ENCODE results near the gene GJD3.
A peak's percentile ranks its signal among the peaks of the same experiment; 100 is the strongest.
"Not testable (repeated sequence)": the region's sequence is repeated elsewhere in the genome, so short reads cannot be mapped to it uniquely, and the experiment has no call there.

The GJD3 gene

DNA sequence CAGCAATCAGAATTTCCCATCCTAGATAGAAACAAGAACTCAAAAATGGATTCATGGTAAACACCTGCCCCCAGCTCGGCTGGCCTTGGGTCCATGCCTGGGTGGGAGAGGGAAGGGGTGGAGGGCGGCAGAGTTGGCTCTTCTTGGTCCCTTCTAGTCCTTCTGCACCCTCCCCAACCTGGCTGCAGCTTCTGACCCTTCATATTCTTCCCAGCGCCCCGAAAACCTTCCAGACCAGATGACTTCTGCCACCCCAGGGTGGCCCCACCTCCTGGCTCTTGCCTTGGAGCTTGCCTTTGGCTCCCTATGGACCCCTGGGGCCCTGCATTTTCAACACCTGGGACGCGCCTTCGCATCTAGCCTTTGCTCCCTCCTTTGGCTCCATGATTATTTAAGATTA lies 5.4 kb upstream of the GJD3 start:
- Histone ChIP-seq H3K27ac (ENCODE audit: low read depth, low read length) (no peak overlapping the region), H3K4me1 (ENCODE audit: control insufficient read depth, insufficient read depth, low read length, unreplicated experiment) (peaks cover 17% of the 10 kb centered on the region), H3K79me2 (ENCODE audit: control insufficient read depth, insufficient read depth, low read length, unreplicated experiment) (no peaks in the 10 kb centered on the region), H2AFZ (ENCODE audit: low read length, unreplicated experiment) (no peak overlapping the region), H3K4me3 (ENCODE audit: low read depth, low read length) (no peak overlapping the region), H3K36me3 (ENCODE audit: insufficient read depth, low read length) (no peaks in the 10 kb centered on the region), H3K27me3 (ENCODE audit: insufficient read depth, low read length) (no peaks in the 10 kb centered on the region)

DNA sequence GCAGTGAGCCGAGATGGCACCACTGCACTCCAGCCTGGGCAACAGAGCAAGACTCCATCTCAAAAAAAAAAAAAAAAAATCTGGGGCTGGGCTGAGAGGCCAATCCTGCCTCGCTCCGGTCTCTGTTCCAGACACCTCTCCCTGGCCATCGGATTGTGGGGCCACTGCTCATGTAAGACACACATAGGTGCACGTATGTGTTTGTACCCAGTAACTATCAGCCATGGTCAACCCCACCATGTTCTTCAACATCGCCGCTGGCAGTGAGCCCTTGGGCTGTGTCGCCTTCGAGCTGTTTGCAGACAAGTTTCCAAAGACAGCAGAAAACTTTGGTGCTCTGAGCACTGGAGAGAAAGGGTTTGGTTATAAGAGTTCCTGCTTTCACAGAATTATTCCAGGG lies 3.2 kb upstream of the GJD3 start:
- not testable (repeated sequence) for H3K4me3 ChIP-seq (ENCODE audit: low read depth, low read length); H2AFZ ChIP-seq (ENCODE audit: low read length, unreplicated experiment); H3K27ac ChIP-seq (ENCODE audit: low read depth, low read length); H3K27me3 ChIP-seq (ENCODE audit: insufficient read depth, low read length); H3K79me2 ChIP-seq (ENCODE audit: control insufficient read depth, insufficient read depth, low read length, unreplicated experiment); H3K36me3 ChIP-seq (ENCODE audit: insufficient read depth, low read length)
- H3K4me1 ChIP-seq (ENCODE audit: control insufficient read depth, insufficient read depth, low read length, unreplicated experiment) = peaks cover 12% of the 10 kb centered on the region

DNA sequence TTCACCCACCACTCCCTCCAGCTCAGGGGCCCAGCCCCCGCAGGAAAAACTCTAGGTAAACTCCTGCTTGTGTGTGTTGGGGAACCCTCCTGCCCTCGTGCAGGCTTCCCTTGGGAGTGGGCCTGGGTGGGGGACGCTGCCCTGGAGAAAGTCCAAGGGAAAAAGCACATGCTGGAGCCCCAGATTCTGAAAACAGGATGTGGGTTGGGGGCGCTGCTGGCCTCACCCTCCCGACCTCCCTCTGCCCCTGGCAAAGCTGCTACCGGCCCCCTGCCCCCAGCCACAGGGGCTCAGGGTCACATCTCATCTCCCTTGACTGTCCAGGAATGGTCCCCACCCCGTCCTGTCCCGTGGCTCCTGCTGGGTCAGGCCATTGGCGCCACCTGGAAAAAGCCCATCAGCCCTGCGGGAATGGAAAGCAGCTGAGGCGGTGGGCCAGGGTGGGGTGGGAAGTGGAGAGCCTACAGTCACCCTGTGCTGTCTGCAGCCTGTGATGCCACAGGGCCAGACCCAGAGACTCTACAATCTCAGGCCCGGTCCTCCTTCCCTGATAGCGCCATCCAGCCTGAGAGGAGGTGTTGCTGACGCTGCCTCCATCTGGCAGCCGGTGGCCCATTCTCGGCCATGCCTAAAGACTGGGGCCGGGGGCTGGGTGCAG lies 2.5 kb upstream of the GJD3 start:
- no peaks in the 10 kb centered on the region for H3K36me3 ChIP-seq (ENCODE audit: insufficient read depth, low read length)
- H3K27ac ChIP-seq (ENCODE audit: low read depth, low read length) = no peak overlapping the region
- H3K4me1 ChIP-seq (ENCODE audit: control insufficient read depth, insufficient read depth, low read length, unreplicated experiment) = peaks cover 6% of the 10 kb centered on the region
- no peaks in the 10 kb centered on the region for H3K27me3 ChIP-seq (ENCODE audit: insufficient read depth, low read length)
- no peaks in the 10 kb centered on the region for H3K79me2 ChIP-seq (ENCODE audit: control insufficient read depth, insufficient read depth, low read length, unreplicated experiment)
- H3K4me3 ChIP-seq (ENCODE audit: low read depth, low read length) = no peak overlapping the region
- no peak overlapping the region for H2AFZ ChIP-seq (ENCODE audit: low read length, unreplicated experiment)

DNA sequence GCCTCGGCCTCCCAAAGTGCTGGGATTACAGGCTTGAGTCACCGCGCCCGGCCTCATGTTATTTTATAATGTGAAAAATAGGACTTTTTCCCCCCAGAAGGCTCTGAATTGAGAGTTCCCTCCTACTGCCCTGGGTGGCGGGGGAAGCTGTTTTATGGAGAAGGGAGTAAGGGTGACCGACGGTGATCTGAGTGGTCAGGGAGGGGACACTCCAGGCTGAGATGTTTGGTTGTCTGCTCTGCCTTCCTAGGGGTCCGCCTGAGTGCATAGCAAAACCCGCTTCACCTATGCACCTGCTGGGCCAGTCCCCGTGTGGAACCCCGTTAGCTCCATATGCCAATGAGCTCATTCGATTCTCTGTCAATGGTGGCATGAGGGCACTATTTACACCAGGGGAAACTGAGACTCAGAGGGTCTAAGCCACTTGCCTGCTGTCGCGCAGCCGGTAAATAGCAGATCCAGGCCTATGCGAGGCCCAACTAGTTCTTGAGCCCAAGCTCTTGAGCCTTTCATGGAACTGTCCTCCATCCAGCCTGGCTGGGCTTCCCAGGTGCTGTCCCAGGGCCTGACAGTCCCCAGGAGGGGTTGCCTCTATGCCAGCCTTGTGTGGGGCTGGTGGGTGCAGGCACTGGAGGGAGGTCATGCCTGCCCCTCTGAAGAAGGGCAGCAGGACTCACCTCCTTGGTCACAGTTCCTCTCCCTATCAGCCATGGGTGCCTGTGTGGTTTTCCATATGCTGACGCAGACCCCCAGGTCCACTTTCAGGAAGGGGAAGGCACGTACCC lies 1.7 kb upstream of the GJD3 start:
- no peaks in the 10 kb centered on the region for H3K79me2 ChIP-seq (ENCODE audit: control insufficient read depth, insufficient read depth, low read length, unreplicated experiment)
- H3K36me3 ChIP-seq (ENCODE audit: insufficient read depth, low read length) = no peaks in the 10 kb centered on the region
- no peak overlapping the region for H3K4me3 ChIP-seq (ENCODE audit: low read depth, low read length)
- no peaks in the 10 kb centered on the region for H3K27me3 ChIP-seq (ENCODE audit: insufficient read depth, low read length)
- H2AFZ ChIP-seq (ENCODE audit: low read length, unreplicated experiment) = no peak overlapping the region
- H3K27ac ChIP-seq (ENCODE audit: low read depth, low read length) = no peak overlapping the region
- peaks cover 5% of the 10 kb centered on the region for H3K4me1 ChIP-seq (ENCODE audit: control insufficient read depth, insufficient read depth, low read length, unreplicated experiment)

DNA sequence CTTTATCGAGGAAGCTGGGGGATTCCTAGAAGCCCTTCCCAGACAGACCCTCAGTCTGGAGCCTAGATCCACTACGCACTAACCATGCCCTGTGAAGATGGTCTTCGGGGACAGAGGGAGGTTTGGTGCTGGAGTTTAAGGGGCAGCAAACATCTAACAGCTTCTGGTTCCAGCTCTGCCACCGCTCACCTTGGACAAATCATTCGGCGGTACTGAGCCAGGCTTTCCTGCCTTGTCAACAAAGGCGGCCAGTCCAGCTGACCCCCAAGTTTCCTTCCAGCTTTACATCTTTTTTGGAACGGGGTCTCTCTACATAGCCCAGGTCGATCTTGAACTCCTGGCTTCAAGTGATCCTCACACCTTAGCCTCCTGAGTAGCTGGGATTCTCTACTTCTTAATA lies 369 bp upstream of the GJD3 start:
- Histone ChIP-seq H3K27ac (ENCODE audit: low read depth, low read length) (no peak overlapping the region), H3K27me3 (ENCODE audit: insufficient read depth, low read length) (no peaks in the 10 kb centered on the region), H3K4me3 (ENCODE audit: low read depth, low read length) (peak overlapping the region; percentile 93; the same call in 1 of the 2 replicates), H3K4me1 (ENCODE audit: control insufficient read depth, insufficient read depth, low read length, unreplicated experiment) (peaks cover 5% of the 10 kb centered on the region), H3K79me2 (ENCODE audit: control insufficient read depth, insufficient read depth, low read length, unreplicated experiment) (no peaks in the 10 kb centered on the region), H2AFZ (ENCODE audit: low read length, unreplicated experiment) (no peak overlapping the region), H3K36me3 (ENCODE audit: insufficient read depth, low read length) (no peaks in the 10 kb centered on the region)

DNA sequence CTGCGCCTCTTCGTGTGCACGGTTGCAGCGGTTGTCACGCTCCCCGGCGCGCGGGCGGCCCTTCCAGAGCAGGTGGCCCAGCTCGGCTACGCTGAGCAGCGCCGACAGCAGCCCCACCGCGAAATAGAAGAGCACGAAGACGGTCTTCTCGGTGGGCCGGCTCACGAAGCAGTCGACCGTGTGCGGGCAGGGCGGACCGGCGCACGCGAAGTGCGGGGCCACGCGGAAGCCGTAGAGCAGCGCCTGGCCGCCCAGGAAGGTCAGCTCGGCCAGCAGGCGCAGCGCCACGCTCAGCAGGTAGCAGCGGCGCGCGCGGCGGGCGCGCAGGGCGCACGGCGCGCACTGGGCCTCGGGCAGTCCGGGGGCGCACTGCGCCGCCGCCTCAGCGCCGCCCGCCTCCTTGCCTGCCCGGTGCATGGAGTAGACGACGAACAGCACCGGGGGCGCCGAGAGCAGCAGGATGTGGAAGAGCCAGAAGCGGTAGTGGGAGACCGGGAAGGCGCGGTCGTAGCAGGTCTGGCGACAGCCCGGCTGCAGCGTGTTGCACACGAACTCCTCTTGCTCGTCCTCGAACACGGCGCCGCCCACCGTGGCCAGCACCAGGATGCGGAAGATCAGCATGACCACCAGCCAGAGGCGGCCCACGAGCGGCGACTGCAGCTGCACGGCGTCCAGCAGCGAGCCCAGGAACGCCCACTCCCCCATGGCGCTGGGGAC lies 1.3 kb downstream of the GJD3 start:
- Histone ChIP-seq H3K4me1 (ENCODE audit: control insufficient read depth, insufficient read depth, low read length, unreplicated experiment) (peaks cover 8% of the 10 kb centered on the region), H2AFZ (ENCODE audit: low read length, unreplicated experiment) (peak overlapping the region; percentile 56), H3K79me2 (ENCODE audit: control insufficient read depth, insufficient read depth, low read length, unreplicated experiment) (no peaks in the 10 kb centered on the region), H3K27ac (ENCODE audit: low read depth, low read length) (no peak overlapping the region), H3K36me3 (ENCODE audit: insufficient read depth, low read length) (no peaks in the 10 kb centered on the region), H3K27me3 (ENCODE audit: insufficient read depth, low read length) (no peaks in the 10 kb centered on the region), H3K4me3 (ENCODE audit: low read depth, low read length) (peak overlapping the region; percentile 93)

DNA sequence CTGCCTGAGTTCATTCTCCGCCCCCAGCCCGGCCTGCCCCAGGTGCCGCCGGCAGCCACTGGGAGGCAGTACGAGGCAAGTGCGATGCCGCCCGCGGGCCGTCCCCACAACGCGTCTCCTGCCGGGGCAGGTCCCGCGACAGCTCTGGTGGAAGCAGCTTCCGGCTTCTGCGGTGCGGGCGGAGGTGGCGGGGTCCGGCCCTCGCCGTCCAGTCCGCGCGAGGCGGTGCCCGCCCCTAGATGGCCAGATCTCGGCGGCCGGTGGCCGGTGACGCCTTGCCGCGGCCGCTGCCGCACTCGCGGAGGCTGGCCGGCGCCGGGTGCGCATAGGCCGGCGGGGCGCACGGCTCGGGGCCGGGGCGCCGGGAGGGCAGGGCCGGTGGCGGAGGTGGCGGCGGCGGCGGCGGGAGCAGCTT lies 1.8 kb downstream of the GJD3 start:
- Histone ChIP-seq H2AFZ (ENCODE audit: low read length, unreplicated experiment) (peak overlapping the region; percentile 56), H3K27me3 (ENCODE audit: insufficient read depth, low read length) (no peaks in the 10 kb centered on the region), H3K4me3 (ENCODE audit: low read depth, low read length) (peak overlapping the region; percentile 93), H3K36me3 (ENCODE audit: insufficient read depth, low read length) (no peaks in the 10 kb centered on the region), H3K27ac (ENCODE audit: low read depth, low read length) (no peak overlapping the region), H3K79me2 (ENCODE audit: control insufficient read depth, insufficient read depth, low read length, unreplicated experiment) (no peaks in the 10 kb centered on the region), H3K4me1 (ENCODE audit: control insufficient read depth, insufficient read depth, low read length, unreplicated experiment) (peaks cover 8% of the 10 kb centered on the region)

DNA sequence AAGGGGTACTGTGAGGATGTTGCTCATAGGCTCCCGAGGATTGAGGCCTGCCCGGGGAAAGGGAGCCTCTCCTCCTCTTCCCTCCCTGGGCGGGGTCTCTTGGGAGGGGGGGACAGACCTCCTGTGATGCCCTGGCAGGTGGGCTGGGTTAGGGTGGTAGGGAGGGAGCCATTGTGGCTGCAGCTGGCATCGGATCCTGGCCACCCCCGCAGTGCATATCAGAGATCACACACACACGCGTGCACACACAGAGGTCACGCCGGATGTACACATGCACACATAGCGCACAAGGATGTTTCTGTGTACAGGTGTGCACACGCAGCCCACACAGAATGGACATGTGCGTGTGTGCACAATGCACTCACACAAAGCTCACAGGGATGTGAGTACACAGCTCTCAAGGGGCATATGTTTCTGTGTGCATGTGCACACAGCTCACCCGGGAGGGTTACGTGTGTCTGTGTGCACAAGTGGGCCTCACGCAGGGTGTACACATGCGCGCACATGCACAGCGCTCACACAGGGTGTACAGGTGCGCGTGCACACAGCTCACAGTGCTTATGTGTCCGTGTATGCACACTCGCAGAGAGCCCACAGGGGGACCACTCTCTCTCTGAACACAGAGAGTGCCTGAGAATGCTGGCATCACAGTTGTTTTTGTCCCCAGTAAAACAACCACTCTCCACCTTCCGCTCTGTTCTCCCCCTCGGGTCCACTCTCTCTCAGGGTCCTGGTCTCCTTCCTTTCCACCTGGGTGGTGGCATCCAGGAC lies 2.4 kb downstream of the GJD3 start:
- Histone ChIP-seq H3K36me3 (ENCODE audit: insufficient read depth, low read length) (no peaks in the 10 kb centered on the region), H3K79me2 (ENCODE audit: control insufficient read depth, insufficient read depth, low read length, unreplicated experiment) (no peaks in the 10 kb centered on the region), H3K27me3 (ENCODE audit: insufficient read depth, low read length) (no peaks in the 10 kb centered on the region), H3K4me3 (ENCODE audit: low read depth, low read length) (peak overlapping the region; percentile 93), H3K4me1 (ENCODE audit: control insufficient read depth, insufficient read depth, low read length, unreplicated experiment) (peaks cover 8% of the 10 kb centered on the region), H2AFZ (ENCODE audit: low read length, unreplicated experiment) (no peak overlapping the region), H3K27ac (ENCODE audit: low read depth, low read length) (no peak overlapping the region)

DNA sequence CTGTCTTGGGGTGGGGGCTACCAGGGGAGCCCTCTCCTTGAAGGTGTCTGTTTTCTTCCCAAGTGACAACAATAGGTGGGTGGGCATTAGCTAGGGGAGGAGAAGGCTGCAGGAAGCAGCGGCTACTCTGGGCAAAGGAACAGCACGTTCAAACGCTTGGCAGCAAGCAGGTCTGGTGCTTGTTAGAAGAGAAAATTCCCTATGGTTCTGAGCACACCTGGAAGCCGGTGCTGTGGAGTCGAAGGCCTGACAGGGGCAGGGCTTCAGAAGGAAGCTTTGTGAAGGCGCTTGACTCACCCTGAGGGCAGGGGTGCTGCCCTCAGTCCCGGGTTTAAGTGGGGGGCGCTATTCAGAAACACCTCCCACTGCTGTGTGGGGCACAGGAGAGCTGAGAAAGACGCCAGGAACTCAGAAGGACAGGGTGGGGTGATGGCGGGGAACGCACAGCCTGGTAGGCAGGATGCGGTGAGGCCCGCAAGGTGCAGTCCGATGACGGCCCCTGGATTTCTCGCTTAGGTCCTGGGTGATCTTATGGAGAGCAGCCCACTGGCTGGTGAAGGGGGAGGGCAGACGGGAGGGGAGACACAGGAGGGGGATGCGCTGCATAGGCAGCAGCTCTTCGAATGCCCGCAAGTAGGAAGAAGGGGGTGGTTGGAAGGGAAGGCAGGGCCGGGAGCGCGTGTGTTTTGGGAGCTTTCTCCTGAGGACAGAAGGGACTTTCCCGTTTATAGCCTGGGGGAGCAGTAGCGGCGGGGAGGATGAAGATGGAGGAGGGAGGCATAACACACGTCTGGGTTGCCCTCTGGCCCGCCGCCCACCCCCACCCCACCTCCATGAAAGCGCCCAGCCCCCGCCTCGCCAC lies 3.2 kb downstream of the GJD3 start:
- Histone ChIP-seq H3K4me1 (ENCODE audit: control insufficient read depth, insufficient read depth, low read length, unreplicated experiment) (peaks cover 8% of the 10 kb centered on the region), H3K4me3 (ENCODE audit: low read depth, low read length) (no peak overlapping the region), H3K27me3 (ENCODE audit: insufficient read depth, low read length) (no peaks in the 10 kb centered on the region), H2AFZ (ENCODE audit: low read length, unreplicated experiment) (no peak overlapping the region), H3K27ac (ENCODE audit: low read depth, low read length) (no peak overlapping the region), H3K36me3 (ENCODE audit: insufficient read depth, low read length) (no peaks in the 10 kb centered on the region), H3K79me2 (ENCODE audit: control insufficient read depth, insufficient read depth, low read length, unreplicated experiment) (no peaks in the 10 kb centered on the region)

DNA sequence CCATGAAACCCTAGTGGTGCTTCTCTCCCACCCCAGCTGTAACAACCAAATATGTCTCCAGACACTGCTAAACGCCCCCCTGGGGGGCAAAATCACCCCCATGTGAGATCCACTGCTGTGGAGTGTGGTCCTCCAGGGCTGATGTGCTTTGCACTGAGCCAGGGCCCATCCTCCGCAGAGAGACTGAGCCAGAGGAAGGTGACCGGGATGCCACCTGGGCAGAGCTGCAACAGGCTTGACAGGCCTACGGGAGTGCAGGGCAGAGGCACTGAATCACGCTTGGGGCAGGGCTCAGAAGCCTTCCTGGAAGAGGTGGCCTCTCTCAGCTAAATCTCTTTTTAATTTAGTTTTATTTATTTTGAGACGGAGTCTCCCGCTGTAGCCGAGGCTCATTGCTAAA lies 4.4 kb downstream of the GJD3 start:
- Histone ChIP-seq H3K36me3 (ENCODE audit: insufficient read depth, low read length) (no peaks in the 10 kb centered on the region), H2AFZ (ENCODE audit: low read length, unreplicated experiment) (no peak overlapping the region), H3K4me1 (ENCODE audit: control insufficient read depth, insufficient read depth, low read length, unreplicated experiment) (peaks cover 8% of the 10 kb centered on the region), H3K4me3 (ENCODE audit: low read depth, low read length) (no peak overlapping the region), H3K79me2 (ENCODE audit: control insufficient read depth, insufficient read depth, low read length, unreplicated experiment) (no peaks in the 10 kb centered on the region), H3K27ac (ENCODE audit: low read depth, low read length) (no peak overlapping the region), H3K27me3 (ENCODE audit: insufficient read depth, low read length) (no peaks in the 10 kb centered on the region)

Measured in ACC112 (cell line).